Liver (tissue), 9 donors: ENCODE data around the gene UNC5B. TPM values are rescaled to one million over a fixed set of nuclear protein-coding genes. Genes with fewer than 3 reads are reported as not detected.

Experiments used
- DNase-seq: peaks from one replicate; pipeline ENCODE4 v3.0.0-alpha.2; 2017; ENCODE audit warnings: low spot score
- H3K27ac ChIP-seq, 2 donors: one replicate each; pipeline ENCODE4 v1.7.0; 2013; ENCODE audit warnings: inconsistent platforms in 2 of 2, low read length in 2 of 2, control low read depth in 1 of 2, low read depth in 1 of 2, mild to moderate bottlenecking in 1 of 2
- H3K27me3 ChIP-seq, 4 donors: one replicate each; pipeline versions ENCODE4 v1.6.1 to v1.7.0; 2013; ENCODE audit warnings: low read length in 3 of 4, inconsistent platforms in 1 of 4, mild to moderate bottlenecking in 1 of 4, moderate library complexity in 1 of 4; ENCODE audit not compliant: control insufficient read depth in 4 of 4, insufficient read depth in 4 of 4
- H3K36me3 ChIP-seq, 4 donors: one replicate each; pipeline versions ENCODE4 v1.6.1 to v1.7.0; 2013; ENCODE audit warnings: low read length in 3 of 4, mild to moderate bottlenecking in 3 of 4, low read depth in 1 of 4, moderate library complexity in 1 of 4; ENCODE audit not compliant: control insufficient read depth in 4 of 4, insufficient read depth in 3 of 4
- H3K4me1 ChIP-seq, 4 donors: one replicate each; pipeline versions ENCODE4 v1.6.1 to v1.7.0; 2013; ENCODE audit warnings: low read length in 3 of 4, mild to moderate bottlenecking in 3 of 4, moderate library complexity in 1 of 4; ENCODE audit not compliant: control insufficient read depth in 4 of 4, insufficient read depth in 4 of 4
- H3K4me3 ChIP-seq, 3 donors: one replicate each; pipeline versions ENCODE4 v1.6.1 to v1.7.0; 2013; ENCODE audit warnings: low read length in 3 of 3, control low read depth in 1 of 3, low read depth in 1 of 3, mild to moderate bottlenecking in 1 of 3
- H3K9ac ChIP-seq, 2 donors: one replicate each; pipeline ENCODE4 v1.7.0; 2013; ENCODE audit warnings: low read length in 2 of 2, mild to moderate bottlenecking in 2 of 2, moderate library complexity in 2 of 2, control low read depth in 1 of 2, low read depth in 1 of 2
- H3K9me3 ChIP-seq, 4 donors: one replicate each; pipeline versions ENCODE4 v1.6.1 to v1.7.0; 2013; ENCODE audit warnings: low read length in 3 of 4; ENCODE audit not compliant: control insufficient read depth in 4 of 4
- EGR1 ChIP-seq, 2 donors: IDR thresholded peaks; 2 replicates each; pipeline ENCODE4 v1.6.1; 2016 to 2018; ENCODE audit warnings: antibody characterized with exemption in 2 of 2, low read depth in 2 of 2
- FOXA1 ChIP-seq: IDR thresholded peaks from 2 replicates; pipeline ENCODE4 v1.6.1; 2016; ENCODE audit warnings: antibody characterized with exemption
- FOXA2 ChIP-seq: IDR thresholded peaks from 2 replicates; pipeline ENCODE4 v1.6.1; 2016; ENCODE audit warnings: antibody characterized with exemption
- GABPA ChIP-seq, 2 donors: IDR thresholded peaks in 1 of 2; conservative IDR thresholded peaks in 1 of 2; 2 replicates each; pipeline ENCODE4 v1.6.1; 2016; ENCODE audit warnings: antibody characterized with exemption in 2 of 2, mild to moderate bottlenecking in 1 of 2, moderate library complexity in 1 of 2
- HNF4A ChIP-seq, 2 donors: conservative IDR thresholded peaks; 2 replicates each; pipeline ENCODE4 v1.6.1; 2016; ENCODE audit warnings: antibody characterized with exemption in 2 of 2, mild to moderate bottlenecking in 2 of 2
- HNF4G ChIP-seq: IDR thresholded peaks from 2 replicates; pipeline ENCODE4 v1.6.1; 2016; ENCODE audit warnings: antibody characterized with exemption
- JUND ChIP-seq, 2 donors: IDR thresholded peaks; 2 replicates each; pipeline ENCODE4 v1.6.1; 2016; ENCODE audit warnings: antibody characterized with exemption in 2 of 2
- RAD21 ChIP-seq, 2 donors: IDR thresholded peaks; 2 replicates each; pipeline ENCODE4 v1.6.1; 2016; ENCODE audit warnings: antibody characterized with exemption in 2 of 2, mild to moderate bottlenecking in 2 of 2
- RXRA ChIP-seq, 2 donors: IDR thresholded peaks; 2 replicates each; pipeline ENCODE4 v1.6.1; 2017 to 2018; ENCODE audit warnings: antibody characterized with exemption in 2 of 2, mild to moderate bottlenecking in 1 of 2
- SP1 ChIP-seq: IDR thresholded peaks from 2 replicates; pipeline ENCODE4 v1.6.1; 2018; ENCODE audit warnings: antibody characterized with exemption, mild to moderate bottlenecking
- YY1 ChIP-seq: IDR thresholded peaks from 2 replicates; pipeline ENCODE4 v1.6.1; 2016; ENCODE audit warnings: antibody characterized with exemption, mild to moderate bottlenecking
- WGBS: extraction: QIAGEN DNeasy Blood & Tissue Kit; methylation state at CpG from one replicate; pipeline ENCODE4 v1.1.7; 2013; 5-methylcytosine and 5-hydroxymethylcytosine counted together
- polyA plus RNA-seq, 2 donors: library from polyadenylated mRNA; stranded (reverse) in 1 of 2; unstranded in 1 of 2; fragments of 200-250 nt in 1 of 2; fragments of >200 nt in 1 of 2; fragmentation: Nextera tagmentation in 1 of 2; extraction: Ambion mirVana in 1 of 2; gene quantifications; one replicate each; pipeline versions ENCODE4 v1.2.1 to v1.2.3, GENCODE V29; 2013 to 2015
- total RNA-seq, 2 donors: library from RNA; depleted of rRNA; stranded (reverse); fragments of >200 nt; gene quantifications; one replicate each; pipeline ENCODE4 v1.2.3, GENCODE V29; 2014
- TF ChIP-seq, protein P1 (sequence below): IDR thresholded peaks from 2 replicates; pipeline ENCODE4 v1.6.1; 2016; ENCODE audit warnings: antibody characterized with exemption
- TF ChIP-seq, protein P2 (sequence below): IDR thresholded peaks from 2 replicates; pipeline ENCODE4 v1.6.1; 2016; ENCODE audit warnings: antibody characterized with exemption
- TF ChIP-seq, protein P3 (sequence below): IDR thresholded peaks from 2 replicates; pipeline ENCODE4 v1.6.1; 2016; ENCODE audit warnings: antibody characterized with exemption
- donor health status: healthy.
- donor health status: healthy.
- donor health status: healthy.
- donor health status: healthy.
- donor health status: healthy.

Gene UNC5B
- total and polyA plus RNA-seq, 4 donors: 0.56 to 1.8 (median 1.3) TPM

DNA sequence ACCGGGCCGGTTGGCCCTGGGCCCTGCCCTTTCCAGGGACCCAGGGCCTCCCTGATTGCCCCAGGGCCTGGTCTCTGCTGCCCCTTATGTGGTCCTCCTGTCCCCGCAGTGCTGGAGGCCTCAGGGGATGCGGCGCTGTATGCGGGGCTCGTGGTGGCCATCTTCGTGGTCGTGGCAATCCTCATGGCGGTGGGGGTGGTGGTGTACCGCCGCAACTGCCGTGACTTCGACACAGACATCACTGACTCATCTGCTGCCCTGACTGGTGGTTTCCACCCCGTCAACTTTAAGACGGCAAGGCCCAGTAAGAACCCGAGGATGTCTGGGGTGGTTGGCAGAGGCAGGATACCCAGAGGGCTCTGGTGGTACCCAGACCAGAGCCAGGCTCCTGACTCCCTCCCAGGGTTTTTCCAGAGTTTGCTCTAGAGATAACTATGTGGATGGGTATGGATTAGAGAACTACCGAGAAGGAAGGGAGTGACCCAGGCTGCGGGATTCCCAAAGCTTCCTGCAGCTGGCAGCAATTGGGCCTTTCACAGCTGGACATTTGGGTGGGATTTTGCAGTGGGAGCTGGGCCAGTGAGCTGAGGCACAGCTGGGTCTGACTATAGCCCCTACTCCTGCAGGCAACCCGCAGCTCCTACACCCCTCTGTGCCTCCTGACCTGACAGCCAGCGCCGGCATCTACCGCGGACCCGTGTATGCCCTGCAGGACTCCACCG lies 78.6 kb downstream of the UNC5B start:
- Histone ChIP-seq H3K4me3 (no peak overlapping the region), H3K27me3 (no peaks in the 10 kb centered on the region), H3K9me3 (no peaks in the 10 kb centered on the region), H3K9ac (no peak overlapping the region), H3K36me3 (no peaks in the 10 kb centered on the region), H3K27ac (no peak overlapping the region), H3K4me1 (peaks cover 10 to 37% (median 29%) of the 10 kb centered on the region in 4 donors)
- DNase-seq: no peak
- TF ChIP-seq, protein P1, sequence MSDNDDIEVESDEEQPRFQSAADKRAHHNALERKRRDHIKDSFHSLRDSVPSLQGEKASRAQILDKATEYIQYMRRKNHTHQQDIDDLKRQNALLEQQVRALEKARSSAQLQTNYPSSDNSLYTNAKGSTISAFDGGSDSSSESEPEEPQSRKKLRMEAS: no peak
- TF ChIP-seq, protein P2, sequence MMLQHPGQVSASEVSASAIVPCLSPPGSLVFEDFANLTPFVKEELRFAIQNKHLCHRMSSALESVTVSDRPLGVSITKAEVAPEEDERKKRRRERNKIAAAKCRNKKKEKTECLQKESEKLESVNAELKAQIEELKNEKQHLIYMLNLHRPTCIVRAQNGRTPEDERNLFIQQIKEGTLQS: no peak
- TF ChIP-seq EGR1 (IDR thresholded peaks at IDR 0.05; ENCODE audit: low read depth in 2 of 2): no peak
- no peak for TF ChIP-seq SP1
- no peak for TF ChIP-seq FOXA1
- no peak for TF ChIP-seq YY1
- no peak for TF ChIP-seq HNF4A (conservative IDR thresholded peaks at IDR 0.05)
- no peak for TF ChIP-seq RXRA (IDR thresholded peaks at IDR 0.05)
- TF ChIP-seq JUND (IDR thresholded peaks at IDR 0.05): no peak
- no peak for TF ChIP-seq FOXA2
- TF ChIP-seq GABPA (IDR thresholded peaks at IDR 0.05 in 1 of 2, conservative IDR thresholded peaks at IDR 0.05 in 1 of 2): no peak
- no peak for TF ChIP-seq RAD21 (IDR thresholded peaks at IDR 0.05)
- TF ChIP-seq, protein P3, sequence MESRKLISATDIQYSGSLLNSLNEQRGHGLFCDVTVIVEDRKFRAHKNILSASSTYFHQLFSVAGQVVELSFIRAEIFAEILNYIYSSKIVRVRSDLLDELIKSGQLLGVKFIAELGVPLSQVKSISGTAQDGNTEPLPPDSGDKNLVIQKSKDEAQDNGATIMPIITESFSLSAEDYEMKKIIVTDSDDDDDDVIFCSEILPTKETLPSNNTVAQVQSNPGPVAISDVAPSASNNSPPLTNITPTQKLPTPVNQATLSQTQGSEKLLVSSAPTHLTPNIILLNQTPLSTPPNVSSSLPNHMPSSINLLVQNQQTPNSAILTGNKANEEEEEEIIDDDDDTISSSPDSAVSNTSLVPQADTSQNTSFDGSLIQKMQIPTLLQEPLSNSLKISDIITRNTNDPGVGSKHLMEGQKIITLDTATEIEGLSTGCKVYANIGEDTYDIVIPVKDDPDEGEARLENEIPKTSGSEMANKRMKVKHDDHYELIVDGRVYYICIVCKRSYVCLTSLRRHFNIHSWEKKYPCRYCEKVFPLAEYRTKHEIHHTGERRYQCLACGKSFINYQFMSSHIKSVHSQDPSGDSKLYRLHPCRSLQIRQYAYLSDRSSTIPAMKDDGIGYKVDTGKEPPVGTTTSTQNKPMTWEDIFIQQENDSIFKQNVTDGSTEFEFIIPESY: no peak
- 89% methylated on average over 26 of the region's 26 CpGs for WGBS

DNA sequence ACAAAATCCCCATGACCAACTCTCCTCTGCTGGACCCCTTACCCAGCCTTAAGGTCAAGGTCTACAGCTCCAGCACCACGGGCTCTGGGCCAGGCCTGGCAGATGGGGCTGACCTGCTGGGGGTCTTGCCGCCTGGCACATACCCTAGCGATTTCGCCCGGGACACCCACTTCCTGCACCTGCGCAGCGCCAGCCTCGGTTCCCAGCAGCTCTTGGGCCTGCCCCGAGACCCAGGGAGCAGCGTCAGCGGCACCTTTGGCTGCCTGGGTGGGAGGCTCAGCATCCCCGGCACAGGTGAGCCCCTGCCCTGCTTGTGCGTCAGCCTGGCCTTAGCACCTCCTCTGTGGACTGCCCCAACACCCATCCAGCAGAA lies 79.1 kb downstream of the UNC5B start:
- TF ChIP-seq GABPA (IDR thresholded peaks at IDR 0.05 in 1 of 2, conservative IDR thresholded peaks at IDR 0.05 in 1 of 2) (no peak), FOXA2 (no peak), RAD21 (IDR thresholded peaks at IDR 0.05) (no peak), YY1 (no peak), HNF4G (no peak), JUND (IDR thresholded peaks at IDR 0.05) (no peak)
- TF ChIP-seq, protein P1: no peak
- TF ChIP-seq, protein P2: no peak
- 96% methylated on average over 13 of the region's 13 CpGs for WGBS
- no peaks in the 10 kb centered on the region for H3K27me3 ChIP-seq
- peaks cover 10 to 37% (median 29%) of the 10 kb centered on the region in 4 donors for H3K4me1 ChIP-seq
- H3K9ac ChIP-seq: no peak overlapping the region
- H3K9me3 ChIP-seq: no peaks in the 10 kb centered on the region
- DNase-seq: no peak
- no peak overlapping the region for H3K4me3 ChIP-seq
- H3K36me3 ChIP-seq: no peaks in the 10 kb centered on the region
- no peak overlapping the region for H3K27ac ChIP-seq
